ENCODE measurements around the gene INO80B.
A peak's percentile ranks its signal among the peaks of the same experiment; 100 is the strongest.
"Not testable (repeated sequence)": the region's sequence is repeated elsewhere in the genome, so short reads cannot be mapped to it uniquely, and the experiment has no call there.

Gene INO80B

GRCh38 chr2:74454654-74455511 is at the start of gene INO80B:
Gene INO80B (plus strand): TSS chr2:74455087. CDS start chr2:74455117, 30 bp downstream.
- DNase-seq (ENCODE audit: low read depth in 2 of 2), result peak; percentile 94 to 95

- no peak for DNase-seq (ENCODE audit: low read depth in 2 of 2)
Measured at GRCh38 chr2:74406035-74406434, 48.9 kb upstream of the INO80B start.

GRCh38 chr2:74407682-74408081 is 47.2 kb upstream of the INO80B start:
- no peak for DNase-seq (ENCODE audit: low read depth in 2 of 2)

- DNase-seq (ENCODE audit: low read depth in 2 of 2), result no peak
Measured at GRCh38 chr2:74413001-74413698, 41.7 kb upstream of the INO80B start.

GRCh38 chr2:74414441-74414840 is 40.4 kb upstream of the INO80B start:
- no peak for DNase-seq (ENCODE audit: low read depth in 2 of 2)

GRCh38 chr2:74414881-74415761 is 39.8 kb upstream of the INO80B start:
- DNase-seq (ENCODE audit: low read depth in 2 of 2), result no peak

- DNase-seq (ENCODE audit: low read depth in 2 of 2), result no peak
Measured at GRCh38 chr2:74415762-74416395, 39.0 kb upstream of the INO80B start.

GRCh38 chr2:74416778-74417177 is 38.1 kb upstream of the INO80B start:
- no peak for DNase-seq (ENCODE audit: low read depth in 2 of 2)

GRCh38 chr2:74417197-74417596 is 37.7 kb upstream of the INO80B start:
- DNase-seq (ENCODE audit: low read depth in 2 of 2), result no peak

- DNase-seq (ENCODE audit: low read depth in 2 of 2), result no peak
Measured at GRCh38 chr2:74417763-74418162, 37.1 kb upstream of the INO80B start.

GRCh38 chr2:74418312-74418711 is 36.6 kb upstream of the INO80B start:
- DNase-seq (ENCODE audit: low read depth in 2 of 2), result no peak

GRCh38 chr2:74419345-74419744 is 35.5 kb upstream of the INO80B start:
- DNase-seq (ENCODE audit: low read depth in 2 of 2), result no peak

GRCh38 chr2:74420006-74420405 is 34.9 kb upstream of the INO80B start:
- no peak for DNase-seq (ENCODE audit: low read depth in 2 of 2)

- not testable (repeated sequence) for DNase-seq (ENCODE audit: low read depth in 2 of 2)
Measured at GRCh38 chr2:74420443-74421103, 34.3 kb upstream of the INO80B start.

GRCh38 chr2:74421221-74421870 is 33.5 kb upstream of the INO80B start, which contains the start of the genes C2orf81 and WDR54:
Gene C2orf81 (minus strand): TSS chr2:74421619. CDS start chr2:74421560, 59 bp downstream.
Gene WDR54 (plus strand): TSS chr2:74421730. CDS start chr2:74422154, 424 bp downstream.
- peak; percentile 88 to 93 for DNase-seq (ENCODE audit: low read depth in 2 of 2)

GRCh38 chr2:74423231-74424095 is 31.4 kb upstream of the INO80B start:
- DNase-seq (ENCODE audit: low read depth in 2 of 2), result no peak

GRCh38 chr2:74424139-74424992 is 30.5 kb upstream of the INO80B start:
- no peak for DNase-seq (ENCODE audit: low read depth in 2 of 2)

GRCh38 chr2:74424995-74425406 is 29.9 kb upstream of the INO80B start:
- no peak for DNase-seq (ENCODE audit: low read depth in 2 of 2)

Measured in activated CD4-positive, alpha-beta T cell treated with anti-CD3 and anti-CD28 coated beads for 24 hours (primary cell).